HCT116 (cell line): Measurements from ENCODE around the gene KIF18A.

ENCODE experiments used
- CTCF ChIP-seq, 3 experiments: fragments of 200-600 bp in 1 of 3; sonication (generic) in 1 of 3; IDR thresholded peaks in 2 of 3; conservative IDR thresholded peaks in 1 of 3; 2 replicates each; pipeline ENCODE4 v1.5.1; 2012 to 2017; ENCODE audit warnings: low read depth in 2 of 3, low read length in 2 of 3, antibody characterized with exemption in 1 of 3, borderline replicate concordance in 1 of 3, control low read depth in 1 of 3, mild to moderate bottlenecking in 1 of 3, mixed read lengths in 1 of 3, mixed run types in 1 of 3, moderate library complexity in 1 of 3; ENCODE audit not compliant: insufficient read depth in 1 of 3
- POLR2A ChIP-seq: IDR thresholded peaks from 2 replicates; pipeline ENCODE4 v1.7.0; 2011; ENCODE audit warnings: borderline replicate concordance; ENCODE audit not compliant: insufficient read depth, insufficient read length; ENCODE audit errors: extremely low read depth
- ZFX ChIP-seq: fragments of 450-650 bp; IDR thresholded peaks from 2 replicates; pipeline ENCODE4 v1.6.1; 2017

DNA sequence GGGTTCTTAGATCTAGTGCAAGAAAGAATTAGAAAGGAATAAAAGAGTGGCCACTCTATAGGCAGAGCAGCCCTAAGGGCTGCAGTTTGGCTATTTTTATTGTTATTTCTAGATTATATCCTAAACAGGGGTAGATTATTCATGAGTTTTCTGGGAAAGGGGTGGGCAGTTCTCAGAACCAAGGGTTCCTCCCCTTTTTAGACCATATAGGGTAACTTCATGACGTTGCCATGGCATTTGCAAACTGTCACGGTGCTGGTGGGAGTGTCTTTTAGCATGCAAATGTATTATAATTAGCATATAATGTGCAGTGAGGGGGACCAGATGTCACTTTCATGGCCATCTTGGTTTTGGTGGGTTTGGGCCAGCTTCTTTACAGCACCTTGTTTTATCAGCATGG lies 44.8 kb upstream of the KIF18A start:
- TF ChIP-seq ZFX, result no peak
- TF ChIP-seq POLR2A, result no peak
- no peak for TF ChIP-seq CTCF (IDR thresholded peaks at IDR 0.05 in 2 of 3, conservative IDR thresholded peaks at IDR 0.05 in 1 of 3; ENCODE audit: borderline replicate concordance in 1 of 3, insufficient read depth in 1 of 3, low read depth in 2 of 3, low read length in 2 of 3)
